ENCODE data around the gene GCH1.
"Not testable (repeated sequence)": the region's sequence is repeated elsewhere in the genome, so short reads cannot be mapped to it uniquely, and the experiment has no call there.

GCH1 gene, protein sequence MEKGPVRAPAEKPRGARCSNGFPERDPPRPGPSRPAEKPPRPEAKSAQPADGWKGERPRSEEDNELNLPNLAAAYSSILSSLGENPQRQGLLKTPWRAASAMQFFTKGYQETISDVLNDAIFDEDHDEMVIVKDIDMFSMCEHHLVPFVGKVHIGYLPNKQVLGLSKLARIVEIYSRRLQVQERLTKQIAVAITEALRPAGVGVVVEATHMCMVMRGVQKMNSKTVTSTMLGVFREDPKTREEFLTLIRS

DNA sequence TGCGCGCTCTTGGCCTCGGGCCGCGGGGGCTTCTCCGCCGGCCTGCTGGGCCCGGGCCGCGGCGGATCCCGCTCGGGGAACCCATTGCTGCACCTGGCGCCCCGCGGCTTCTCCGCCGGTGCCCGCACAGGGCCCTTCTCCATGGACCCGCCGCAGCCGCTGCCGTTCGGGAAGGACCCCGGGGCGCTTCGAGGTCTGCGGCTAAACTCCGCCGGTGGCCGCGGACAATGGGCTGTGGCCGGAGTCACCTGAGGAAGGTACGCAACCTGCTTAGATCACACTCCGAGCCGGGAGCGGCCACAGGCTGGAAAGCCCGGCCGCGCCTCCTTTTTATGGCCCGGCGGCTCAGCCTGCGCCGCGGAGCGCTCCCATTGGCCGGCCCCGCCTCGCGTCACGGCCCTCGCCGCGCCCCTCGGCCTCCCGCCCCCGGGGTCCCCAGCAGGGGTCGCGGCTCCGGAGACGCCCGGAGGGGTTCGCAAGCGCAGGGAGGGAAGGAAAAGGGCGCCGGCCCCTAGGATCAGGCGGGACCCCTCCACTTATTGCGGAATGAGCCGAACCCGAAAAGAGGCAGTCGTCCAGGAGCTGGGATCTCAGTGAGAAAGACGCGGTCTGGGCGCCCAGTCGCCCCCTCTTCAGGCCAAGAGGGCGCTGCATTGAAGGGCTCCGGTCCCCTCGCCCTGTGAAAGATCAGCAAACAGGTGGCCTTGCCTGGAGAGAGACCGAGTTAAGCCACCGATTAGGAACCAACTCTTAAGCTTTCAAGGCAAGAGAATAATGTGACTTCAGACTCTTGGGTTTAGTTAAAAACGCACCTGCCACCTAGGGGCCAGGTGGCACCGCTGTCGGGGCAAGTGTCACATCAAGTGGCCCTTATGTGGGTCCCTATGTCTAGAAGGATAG is at the start of gene GCH1:
Gene GCH1, minus strand, starts transcription at position 306 of the 900 bp plus-strand sequence. Its CDS starts 163 bp downstream, at position 143.
- in situ Hi-C loops (cut with HindIII; ENCODE audit: low pct_ligation_motif_present, low pct_unique_long_range_greater_than_20kb, low sequenced_read_pairs) = no loop called here
- DNase-seq = peak; percentile 68

- no peak for DNase-seq
- in situ Hi-C loops (cut with HindIII; ENCODE audit: low pct_ligation_motif_present, low pct_unique_long_range_greater_than_20kb, low sequenced_read_pairs) = no loop called here
Observed at GRCh38 chr14:54947230-54947629, 44.6 kb upstream of the GCH1 start.

- no peak for DNase-seq
Observed at GRCh38 chr14:54946500-54946899, 43.9 kb upstream of the GCH1 start.

GRCh38 chr14:54944737-54945391 is 42.2 kb upstream of the GCH1 start:
- in situ Hi-C loops (cut with HindIII; ENCODE audit: low pct_ligation_motif_present, low pct_unique_long_range_greater_than_20kb, low sequenced_read_pairs) = no loop called here
- no peak for DNase-seq

More at GRCh38 chr14:54946500-54946899, 43.9 kb upstream of the GCH1 start:
- in situ Hi-C loops (cut with HindIII; ENCODE audit: low pct_ligation_motif_present, low pct_unique_long_range_greater_than_20kb, low sequenced_read_pairs) = no loop called here

GRCh38 chr14:54942913-54943312 is 40.3 kb upstream of the GCH1 start:
- in situ Hi-C loops (cut with HindIII; ENCODE audit: low pct_ligation_motif_present, low pct_unique_long_range_greater_than_20kb, low sequenced_read_pairs) = no loop called here
- no peak for DNase-seq

- in situ Hi-C loops (cut with HindIII; ENCODE audit: low pct_ligation_motif_present, low pct_unique_long_range_greater_than_20kb, low sequenced_read_pairs) = no loop called here
- DNase-seq = no peak
Observed at GRCh38 chr14:54936816-54937215, 34.2 kb upstream of the GCH1 start.

GRCh38 chr14:54935958-54936357 is 33.3 kb upstream of the GCH1 start:
- in situ Hi-C loops (cut with HindIII; ENCODE audit: low pct_ligation_motif_present, low pct_unique_long_range_greater_than_20kb, low sequenced_read_pairs) = no loop called here
- no peak for DNase-seq

DNA sequence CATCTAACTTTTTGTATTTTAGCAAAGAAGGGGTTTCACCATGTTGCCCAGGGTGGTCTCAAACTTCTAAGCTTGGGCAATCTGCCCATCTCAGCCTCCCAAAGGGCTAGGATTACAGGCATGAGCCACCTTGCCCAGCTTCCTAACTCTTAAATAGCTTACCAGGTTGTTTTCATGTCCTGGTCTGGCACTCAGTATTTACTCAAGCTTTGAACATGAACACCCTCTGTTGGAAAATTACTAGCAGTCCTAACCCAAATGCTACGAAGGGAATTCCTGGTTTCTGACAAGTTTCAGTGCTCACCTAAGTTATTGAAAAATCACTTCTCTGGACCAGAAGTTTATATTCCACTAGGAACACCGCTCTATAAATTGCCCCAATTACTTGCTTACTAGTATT is 32.5 kb upstream of the GCH1 start:
- in situ Hi-C loops (cut with HindIII; ENCODE audit: low pct_ligation_motif_present, low pct_unique_long_range_greater_than_20kb, low sequenced_read_pairs) = no loop called here
- DNase-seq = no peak

DNA sequence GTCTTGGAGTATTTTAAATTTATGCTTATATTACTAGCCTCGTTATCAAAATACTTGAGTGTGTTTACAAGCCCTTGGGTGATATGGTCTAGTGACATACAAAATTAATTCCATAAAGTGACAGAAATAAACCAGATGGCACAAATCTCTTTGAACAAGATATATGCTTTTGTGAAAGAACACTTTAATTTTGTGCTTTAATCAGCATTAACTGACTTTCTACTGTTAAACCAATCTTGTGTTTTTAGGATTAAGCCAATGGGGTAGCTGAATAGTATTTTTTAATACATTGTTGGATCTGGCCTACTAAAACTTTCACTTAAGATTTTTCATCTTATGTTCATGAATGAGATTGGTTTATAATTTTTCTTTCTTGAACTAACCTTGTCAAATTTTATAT is 30.4 kb upstream of the GCH1 start:
- in situ Hi-C loops (cut with HindIII; ENCODE audit: low pct_ligation_motif_present, low pct_unique_long_range_greater_than_20kb, low sequenced_read_pairs) = no loop called here
- no peak for DNase-seq

GRCh38 chr14:54931598-54932340 is 29.1 kb upstream of the GCH1 start:
- in situ Hi-C loops (cut with HindIII; ENCODE audit: low pct_ligation_motif_present, low pct_unique_long_range_greater_than_20kb, low sequenced_read_pairs) = no loop called here

GRCh38 chr14:54931101-54931500 is 28.5 kb upstream of the GCH1 start:
- in situ Hi-C loops (cut with HindIII; ENCODE audit: low pct_ligation_motif_present, low pct_unique_long_range_greater_than_20kb, low sequenced_read_pairs) = no loop called here
- no peak for DNase-seq

More at GRCh38 chr14:54931598-54932340, 29.1 kb upstream of the GCH1 start:
- DNase-seq = no peak

- DNase-seq = no peak
- in situ Hi-C loops (cut with HindIII; ENCODE audit: low pct_ligation_motif_present, low pct_unique_long_range_greater_than_20kb, low sequenced_read_pairs) = no loop called here
Observed at GRCh38 chr14:54929556-54929955, 26.9 kb upstream of the GCH1 start.

DNA sequence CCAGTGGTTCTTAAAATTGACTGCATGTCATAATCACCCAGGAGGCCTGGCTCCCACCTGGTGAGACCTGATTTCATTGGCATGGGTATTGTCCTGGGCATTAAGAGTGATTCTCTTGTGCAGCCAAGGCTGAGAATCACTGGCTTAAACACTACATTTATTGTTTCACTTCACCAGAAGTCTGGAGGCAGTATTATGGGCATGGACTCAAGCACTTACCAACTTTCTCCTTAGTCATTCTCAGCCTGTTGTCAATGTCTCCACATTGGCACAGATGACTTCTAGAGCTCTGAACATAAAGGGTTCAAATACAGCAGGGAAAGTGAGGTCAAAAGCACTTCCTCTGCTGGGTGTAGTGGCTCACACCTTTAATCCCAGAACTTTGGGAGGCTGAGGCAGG is 25.6 kb upstream of the GCH1 start:
- in situ Hi-C loops (cut with HindIII; ENCODE audit: low pct_ligation_motif_present, low pct_unique_long_range_greater_than_20kb, low sequenced_read_pairs) = no loop called here
- no peak for DNase-seq

- DNase-seq = no peak
- in situ Hi-C loops (cut with HindIII; ENCODE audit: low pct_ligation_motif_present, low pct_unique_long_range_greater_than_20kb, low sequenced_read_pairs) = no loop called here
Observed at GRCh38 chr14:54927551-54927950, 24.9 kb upstream of the GCH1 start.

DNA sequence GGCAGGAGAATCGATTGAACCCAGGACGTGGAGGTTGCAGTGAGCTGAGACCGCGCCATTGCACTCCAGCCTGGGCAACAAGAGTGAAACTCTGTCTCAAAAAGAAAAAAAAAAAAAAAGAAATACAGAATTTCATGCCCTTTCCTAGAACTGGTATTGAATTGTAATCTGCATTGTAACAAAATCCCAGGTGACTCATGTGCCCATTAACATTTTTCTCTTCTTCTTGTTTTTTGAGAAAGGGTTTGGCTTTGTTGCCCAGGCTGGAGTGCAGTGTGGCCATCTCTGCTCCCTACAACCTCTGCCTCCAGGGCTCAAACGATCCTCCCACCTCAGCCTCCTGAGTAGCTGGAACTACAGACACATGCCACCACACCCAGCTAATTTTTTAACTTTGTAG is 23.9 kb upstream of the GCH1 start:
- in situ Hi-C loops (cut with HindIII; ENCODE audit: low pct_ligation_motif_present, low pct_unique_long_range_greater_than_20kb, low sequenced_read_pairs) = not testable (repeated sequence)

GRCh38 chr14:54922598-54922997 is 20.0 kb upstream of the GCH1 start:
- in situ Hi-C loops (cut with HindIII; ENCODE audit: low pct_ligation_motif_present, low pct_unique_long_range_greater_than_20kb, low sequenced_read_pairs) = no loop called here

More for the DNA sequence above, 23.9 kb upstream of the GCH1 start:
- not testable (repeated sequence) for DNase-seq

GRCh38 chr14:54920052-54920451 is 17.4 kb upstream of the GCH1 start:
- DNase-seq = no peak
- in situ Hi-C loops (cut with HindIII; ENCODE audit: low pct_ligation_motif_present, low pct_unique_long_range_greater_than_20kb, low sequenced_read_pairs) = no loop called here

More at GRCh38 chr14:54922598-54922997, 20.0 kb upstream of the GCH1 start:
- no peak for DNase-seq

GRCh38 chr14:54919330-54919729 is 16.7 kb upstream of the GCH1 start:
- in situ Hi-C loops (cut with HindIII; ENCODE audit: low pct_ligation_motif_present, low pct_unique_long_range_greater_than_20kb, low sequenced_read_pairs) = no loop called here
- no peak for DNase-seq

- DNase-seq = no peak
- in situ Hi-C loops (cut with HindIII; ENCODE audit: low pct_ligation_motif_present, low pct_unique_long_range_greater_than_20kb, low sequenced_read_pairs) = no loop called here
Observed at GRCh38 chr14:54918427-54918826, 15.8 kb upstream of the GCH1 start.

Data from ACHN (cell line).